CD4-positive, alpha-beta memory T cell (primary cell): ENCODE measurements around the gene BRD7. TPM values are rescaled to one million over a fixed set of nuclear protein-coding genes. Genes with fewer than 3 reads are reported as not detected.

Experiments used
- CTCF ChIA-PET: fragments of 350-600 bp; sonication (Branson Sonifier 250); formaldehyde crosslinking; loops from one replicate; lab custom pipeline; 2021; ENCODE audit warnings: inconsistent platforms; ENCODE audit not compliant: partially characterized antibody; lab: Charles Lee
- POLR2A ChIA-PET: fragments of 350-600 bp; sonication (Branson Sonifier 250); formaldehyde crosslinking; loops from one replicate; lab custom pipeline; 2021; ENCODE audit not compliant: partially characterized antibody; lab: Charles Lee
- DNase-seq, 5 donors: peaks; one replicate each; pipeline versions ENCODE4 v3.0.0 to v3.0.0-alpha.2; 2020 to 2022; ENCODE audit warnings: mixed read lengths in 1 of 5
- H3K27ac ChIP-seq: one replicate; pipeline ENCODE4 v1.7.0; 2013; ENCODE audit warnings: low read depth, low read length
- H3K27me3 ChIP-seq: 2 replicates; pipeline ENCODE4 v1.7.0; 2013; ENCODE audit warnings: mild to moderate bottlenecking, low read length, moderate library complexity; ENCODE audit not compliant: insufficient read depth
- H3K36me3 ChIP-seq: 2 replicates; pipeline ENCODE4 v1.7.0; 2013; ENCODE audit warnings: mild to moderate bottlenecking, low read length, moderate library complexity; ENCODE audit not compliant: insufficient read depth
- H3K4me1 ChIP-seq: 2 replicates; pipeline ENCODE4 v1.7.0; 2013; ENCODE audit warnings: mild to moderate bottlenecking, low read length, moderate library complexity; ENCODE audit not compliant: insufficient read depth
- H3K4me3 ChIP-seq, 2 donors: one replicate each; pipeline ENCODE4 v1.7.0; 2013; ENCODE audit warnings: low read length in 2 of 2, mild to moderate bottlenecking in 1 of 2
- H3K9me3 ChIP-seq, 2 donors: one replicate each; pipeline ENCODE4 v1.7.0; 2013; ENCODE audit warnings: low read length in 2 of 2, control low read depth in 1 of 2; ENCODE audit not compliant: control insufficient read depth in 1 of 2
- H3K27ac Mint-ChIP-seq, 7 donors: one replicate each; pipeline ENCODE4 v1.8.0; 2020 to 2021; ENCODE audit warnings: mixed read lengths in 7 of 7, mild to moderate bottlenecking in 6 of 7, inconsistent platforms in 3 of 7, moderate library complexity in 3 of 7
- H3K27me3 Mint-ChIP-seq, 2 donors: one replicate each; pipeline ENCODE4 v1.8.0; 2020 to 2021; ENCODE audit warnings: mixed read lengths in 2 of 2
- H3K36me3 Mint-ChIP-seq, 2 donors: one replicate each; pipeline ENCODE4 v1.8.0; 2020 to 2021; ENCODE audit warnings: mixed read lengths in 2 of 2, inconsistent platforms in 1 of 2, mild to moderate bottlenecking in 1 of 2
- H3K4me1 Mint-ChIP-seq, 4 donors: one replicate each; pipeline ENCODE4 v1.8.0; 2020 to 2021; ENCODE audit warnings: mixed read lengths in 4 of 4, mild to moderate bottlenecking in 1 of 4
- H3K4me3 Mint-ChIP-seq, 8 donors: one replicate each; pipeline ENCODE4 v1.8.0; 2020 to 2021; ENCODE audit warnings: mixed read lengths in 8 of 8, mild to moderate bottlenecking in 7 of 8, moderate library complexity in 6 of 8, inconsistent platforms in 3 of 8
- H3K9me3 Mint-ChIP-seq, 8 donors: one replicate each; pipeline ENCODE4 v1.8.0; 2020 to 2021; ENCODE audit warnings: mixed read lengths in 8 of 8, mild to moderate bottlenecking in 5 of 8, inconsistent platforms in 3 of 8, moderate library complexity in 1 of 8
- intact Hi-C: fragments of 100-400 bp; cut with micrococcal nuclease; formaldehyde crosslinking; loops from one replicate; pipeline ENCODE4 v1.15.1; 2023
- polyA plus RNA-seq, 2 donors: library from polyadenylated mRNA; unstranded; fragments of 300-500 nt; fragmentation: Illumina TruSeq; gene quantifications; one replicate each; pipeline ENCODE4 v1.2.3, GENCODE V29; 2021
- total RNA-seq, 2 experiments: library from RNA; stranded (reverse); gene quantifications; one replicate each; pipeline ENCODE4 v1.2.3, GENCODE V29; 2021

BRD7 gene
- total and polyA plus RNA-seq, 4 experiments from 2014 or later = 18.1 to 97.7 (median 77.0) TPM

DNA sequence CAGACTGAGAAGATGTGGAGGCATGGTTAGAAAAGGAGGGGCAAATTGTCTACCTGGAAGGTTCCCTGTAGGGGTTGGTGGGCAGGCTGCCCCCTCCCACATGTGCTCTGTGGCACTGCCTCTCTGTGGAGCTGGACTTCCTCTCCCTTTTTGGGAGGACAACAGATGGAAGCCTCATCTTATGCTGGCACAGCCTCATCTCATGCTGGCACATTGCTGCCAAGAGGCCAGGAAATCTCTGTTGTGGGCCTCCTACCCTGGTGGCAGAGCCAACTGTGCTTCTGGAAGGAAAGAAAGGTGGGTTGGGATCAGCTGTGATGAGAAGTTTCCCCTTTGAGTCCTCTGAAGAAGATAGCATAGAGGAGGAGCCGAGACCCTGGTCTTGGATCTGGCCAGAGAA is 19.7 kb upstream of the BRD7 start:
- H3K27me3 ChIP-seq = no peaks in the 10 kb centered on the region
- no peak for DNase-seq
- no peaks in the 10 kb centered on the region for H3K36me3 ChIP-seq
- H3K27ac Mint-ChIP-seq = peak overlapping the region in 1 of 7 donors; percentile 6
- H3K4me3 Mint-ChIP-seq = no peak overlapping the region
- H3K4me1 ChIP-seq = no peaks in the 10 kb centered on the region
- intact Hi-C loops = no loop called here
- H3K9me3 ChIP-seq = no peaks in the 10 kb centered on the region
- no peaks in the 10 kb centered on the region for H3K4me1 Mint-ChIP-seq
- no peak overlapping the region for H3K27ac ChIP-seq
- ChIA-PET CTCF (interaction anchor here (1.0 to 1.7 kb wide), 2 partner anchors 15 to 277 kb away, joined by 3 read pairs; no protein-coding TSS in a partner anchor), POLR2A (no interaction called here)
- peaks cover 0 to 2% of the 10 kb centered on the region in 2 donors for H3K27me3 Mint-ChIP-seq
- no peaks in the 10 kb centered on the region for H3K9me3 Mint-ChIP-seq
- H3K36me3 Mint-ChIP-seq = no peaks in the 10 kb centered on the region
- no peak overlapping the region for H3K4me3 ChIP-seq

DNA sequence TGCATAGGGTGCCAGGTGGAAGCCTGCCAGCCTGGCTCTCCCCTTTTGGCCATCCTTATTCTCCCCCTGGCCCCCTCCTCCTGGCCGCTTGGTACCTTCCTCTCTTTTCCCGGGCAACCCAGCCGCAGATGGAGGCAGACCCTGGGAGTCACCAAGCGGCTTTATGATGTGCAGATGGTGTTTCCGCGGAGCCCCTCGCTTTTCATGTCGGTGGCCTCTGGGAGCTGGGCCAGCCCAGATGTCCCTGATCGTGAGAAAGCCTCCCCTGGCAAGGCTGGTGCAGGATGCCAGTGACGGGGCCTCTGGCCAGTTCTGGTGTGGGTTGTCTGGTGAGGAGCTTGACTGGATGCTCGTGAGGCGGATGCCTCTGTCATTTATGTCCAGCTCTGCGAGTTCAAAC is 18.0 kb upstream of the BRD7 start:
- H3K27ac Mint-ChIP-seq = no peak overlapping the region
- Histone ChIP-seq H3K36me3 (no peaks in the 10 kb centered on the region), H3K27ac (no peak overlapping the region), H3K4me3 (no peak overlapping the region), H3K4me1 (no peaks in the 10 kb centered on the region), H3K27me3 (no peaks in the 10 kb centered on the region), H3K9me3 (no peaks in the 10 kb centered on the region)
- no peaks in the 10 kb centered on the region for H3K4me1 Mint-ChIP-seq
- H3K27me3 Mint-ChIP-seq = peaks cover 0 to 2% of the 10 kb centered on the region in 2 donors
- H3K4me3 Mint-ChIP-seq = no peak overlapping the region
- H3K9me3 Mint-ChIP-seq = no peaks in the 10 kb centered on the region
- intact Hi-C loops = no loop called here
- DNase-seq = no peak
- ChIA-PET CTCF (no interaction called here), POLR2A (no interaction called here)
- no peaks in the 10 kb centered on the region for H3K36me3 Mint-ChIP-seq

GRCh38 chr16:50386139-50386538 is 17.4 kb upstream of the BRD7 start:
- H3K27ac ChIP-seq = no peak overlapping the region
- Mint-ChIP-seq H3K4me3 (no peak overlapping the region), H3K36me3 (no peaks in the 10 kb centered on the region), H3K4me1 (no peaks in the 10 kb centered on the region), H3K27me3 (peaks cover 0 to 2% of the 10 kb centered on the region in 2 donors), H3K27ac (no peak overlapping the region), H3K9me3 (no peaks in the 10 kb centered on the region)
- ChIA-PET CTCF (no interaction called here), POLR2A (no interaction called here)
- H3K27me3 ChIP-seq = no peaks in the 10 kb centered on the region
- no peaks in the 10 kb centered on the region for H3K36me3 ChIP-seq
- intact Hi-C loops = no loop called here
- H3K4me3 ChIP-seq = no peak overlapping the region
- no peaks in the 10 kb centered on the region for H3K4me1 ChIP-seq
- H3K9me3 ChIP-seq = no peaks in the 10 kb centered on the region
- DNase-seq = no peak

DNA sequence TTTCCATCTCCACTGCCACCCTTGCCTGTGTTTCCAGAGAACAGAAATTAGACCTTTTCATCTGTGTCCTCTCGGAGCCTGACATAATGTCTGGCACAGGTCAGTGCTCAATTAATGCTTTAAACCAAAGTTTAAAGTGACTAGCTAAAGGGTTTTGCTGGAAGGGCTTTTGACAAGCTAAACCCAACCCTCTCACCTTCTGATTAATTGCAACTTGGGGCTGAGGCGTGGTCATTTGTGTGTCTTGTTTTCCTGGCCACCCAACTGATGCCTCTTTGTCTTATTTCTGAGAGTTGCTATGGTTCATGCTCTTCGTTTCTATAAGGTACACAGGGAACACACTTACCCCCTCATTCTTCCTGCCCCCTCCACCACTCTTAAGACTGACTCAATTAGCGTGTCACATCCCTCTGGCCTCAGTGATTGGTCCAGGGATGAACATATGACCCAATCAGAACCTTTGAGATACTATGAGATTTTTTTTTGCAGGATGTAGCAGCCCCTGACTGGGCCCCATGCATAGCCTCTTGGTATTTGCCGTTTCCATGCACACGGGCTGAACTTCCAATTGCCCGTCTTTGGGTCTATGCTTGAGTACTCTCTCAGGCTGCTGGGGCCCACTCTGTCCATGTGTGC is 15.8 kb upstream of the BRD7 start:
- Histone ChIP-seq H3K4me3 (no peak overlapping the region), H3K36me3 (no peaks in the 10 kb centered on the region), H3K27me3 (no peaks in the 10 kb centered on the region), H3K4me1 (no peaks in the 10 kb centered on the region), H3K27ac (no peak overlapping the region), H3K9me3 (no peaks in the 10 kb centered on the region)
- Mint-ChIP-seq H3K4me1 (no peaks in the 10 kb centered on the region), H3K4me3 (no peak overlapping the region), H3K27ac (no peak overlapping the region), H3K27me3 (peaks cover 2% of the 10 kb centered on the region in 2 donors), H3K9me3 (no peaks in the 10 kb centered on the region), H3K36me3 (no peaks in the 10 kb centered on the region)
- DNase-seq = no peak
- ChIA-PET POLR2A (no interaction called here), CTCF (interaction anchor here (1.4 kb wide), 1 partner anchor 422 kb away, joined by 3 read pairs; no protein-coding TSS in a partner anchor)
- intact Hi-C loops = no loop called here

DNA sequence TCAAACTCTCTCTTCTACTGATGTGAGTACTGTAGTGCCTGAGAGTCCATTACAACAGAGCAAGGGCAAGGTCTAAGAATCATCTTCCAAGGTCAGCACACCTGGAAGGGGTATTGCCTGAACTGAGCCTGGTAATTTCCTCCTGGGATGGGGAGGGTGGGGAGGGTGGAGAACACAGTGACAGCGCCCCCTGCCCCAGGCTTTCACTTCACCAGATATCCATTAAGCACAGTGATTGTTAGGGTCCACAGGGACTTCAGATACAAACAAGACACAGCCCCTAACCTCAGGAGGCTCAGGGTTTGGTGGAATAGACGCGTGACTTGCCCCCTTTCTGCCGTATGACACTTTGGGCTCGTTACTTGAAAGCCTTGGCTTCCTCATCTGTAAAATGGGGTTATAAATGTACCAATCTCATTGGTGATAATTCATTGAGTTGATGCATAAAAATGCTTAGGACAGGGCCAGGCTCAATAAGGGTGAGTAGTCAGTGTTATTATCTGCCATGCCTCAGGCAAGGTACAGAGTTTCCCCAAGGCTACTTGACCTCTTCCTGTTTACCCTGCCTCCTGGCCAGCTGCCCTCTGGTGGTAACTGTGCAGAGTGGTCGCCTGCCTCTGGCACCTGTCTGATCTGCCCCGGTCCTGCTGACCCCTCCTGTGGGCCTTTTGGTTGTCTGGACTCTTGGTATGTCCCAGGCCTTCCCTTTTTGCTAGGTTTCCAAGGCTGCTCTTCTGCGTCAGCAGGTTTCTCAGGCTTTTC is 13.1 kb upstream of the BRD7 start:
- POLR2A ChIA-PET = no interaction called here
- Mint-ChIP-seq H3K9me3 (no peaks in the 10 kb centered on the region), H3K4me3 (peak overlapping the region in 1 of 8 donors; percentile 50), H3K4me1 (no peaks in the 10 kb centered on the region), H3K27ac (peak overlapping the region in 1 of 7 donors; percentile 17), H3K27me3 (peaks cover 2 to 4% of the 10 kb centered on the region in 2 donors), H3K36me3 (no peaks in the 10 kb centered on the region)
- Histone ChIP-seq H3K9me3 (no peaks in the 10 kb centered on the region), H3K36me3 (no peaks in the 10 kb centered on the region), H3K27me3 (no peaks in the 10 kb centered on the region), H3K4me1 (no peaks in the 10 kb centered on the region), H3K4me3 (no peak overlapping the region), H3K27ac (no peak overlapping the region)
- intact Hi-C loops = no loop called here
- no peak for DNase-seq
- CTCF ChIA-PET = no interaction called here

- no peaks in the 10 kb centered on the region for H3K27me3 ChIP-seq
- ChIA-PET CTCF (interaction anchor here (1.4 to 1.6 kb wide), 2 partner anchors 11 to 428 kb away, joined by 3 to 7 read pairs; no protein-coding TSS in a partner anchor), POLR2A (no interaction called here)
- Mint-ChIP-seq H3K27me3 (peaks cover 4 to 6% of the 10 kb centered on the region in 2 donors), H3K4me1 (peaks cover 0 to 4% (median 1%) of the 10 kb centered on the region in 4 donors), H3K36me3 (no peaks in the 10 kb centered on the region), H3K27ac (peak overlapping the region in 1 of 7 donors; percentile 8), H3K9me3 (no peaks in the 10 kb centered on the region), H3K4me3 (no peak overlapping the region)
- no peak overlapping the region for H3K4me3 ChIP-seq
- no peak for DNase-seq
- H3K9me3 ChIP-seq = no peaks in the 10 kb centered on the region
- no peak overlapping the region for H3K27ac ChIP-seq
- no peaks in the 10 kb centered on the region for H3K4me1 ChIP-seq
- H3K36me3 ChIP-seq = no peaks in the 10 kb centered on the region
- intact Hi-C loops = no loop called here
Measured at GRCh38 chr16:50378417-50378816, 9.6 kb upstream of the BRD7 start.

DNA sequence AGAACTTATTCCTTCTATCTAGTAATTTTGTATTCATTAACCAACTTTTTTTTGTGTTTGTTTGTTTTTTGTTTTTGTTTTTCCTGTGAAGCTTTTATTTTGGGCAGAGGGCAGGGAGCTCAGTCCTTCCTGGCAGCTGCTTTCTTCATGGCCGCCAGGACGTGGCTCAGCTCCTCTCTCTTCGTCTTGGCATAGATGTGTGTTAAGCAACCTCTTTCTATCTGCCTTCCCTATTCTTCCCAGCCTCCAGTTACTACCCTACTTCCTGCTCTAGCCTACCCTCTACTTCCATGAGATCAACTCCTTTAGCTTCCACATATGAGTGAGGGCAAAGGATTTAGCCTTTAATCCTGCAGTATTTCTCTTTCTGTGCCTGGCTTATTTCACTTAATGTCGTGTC is 8.2 kb upstream of the BRD7 start:
- H3K4me3 Mint-ChIP-seq = no peak overlapping the region
- no peak overlapping the region for H3K27ac Mint-ChIP-seq
- Histone ChIP-seq H3K9me3 (no peaks in the 10 kb centered on the region), H3K36me3 (no peaks in the 10 kb centered on the region), H3K27ac (no peak overlapping the region), H3K27me3 (no peaks in the 10 kb centered on the region), H3K4me1 (no peaks in the 10 kb centered on the region), H3K4me3 (no peak overlapping the region)
- ChIA-PET CTCF (interaction anchor here (1.4 to 2.5 kb wide), 3 partner anchors 9 to 429 kb away, joined by 3 to 10 read pairs (median 8); no protein-coding TSS in a partner anchor), POLR2A (no interaction called here)
- H3K36me3 Mint-ChIP-seq = no peaks in the 10 kb centered on the region
- no peak for DNase-seq
- H3K4me1 Mint-ChIP-seq = peaks cover 0 to 4% (median 1%) of the 10 kb centered on the region in 4 donors
- H3K9me3 Mint-ChIP-seq = no peaks in the 10 kb centered on the region
- intact Hi-C loops = no loop called here
- H3K27me3 Mint-ChIP-seq = peaks cover 4 to 7% of the 10 kb centered on the region in 2 donors
